Neuronal stem cell (in vitro differentiated cells): ENCODE data around the gene DYNAP.
A peak's percentile ranks its signal among the peaks of the same experiment; 100 is the strongest.

Experiments
- DNase-seq: peaks from one replicate; pipeline ENCODE4 v3.0.0-alpha.2; 2013; ENCODE audit warnings: low spot score
- H2AFZ ChIP-seq: one replicate; pipeline ENCODE4 v1.6.1; 2013; ENCODE audit warnings: mild to moderate bottlenecking, low read length, inconsistent platforms
- H2AK5ac ChIP-seq: 2 replicates; pipeline ENCODE4 v1.6.1; 2013; ENCODE audit warnings: low read depth, mild to moderate bottlenecking, inconsistent platforms, low read length, moderate library complexity, mixed read lengths
- H2BK120ac ChIP-seq: 2 replicates; pipeline ENCODE4 v1.6.1; 2013; ENCODE audit warnings: low read depth, mild to moderate bottlenecking, inconsistent platforms, low read length, moderate library complexity, mixed read lengths
- H2BK12ac ChIP-seq: one replicate; pipeline ENCODE4 v1.6.1; 2013; ENCODE audit warnings: low read length, inconsistent platforms
- H2BK15ac ChIP-seq: 2 replicates; pipeline ENCODE4 v1.6.1; 2013; ENCODE audit warnings: mild to moderate bottlenecking, low read length, inconsistent platforms, mixed read lengths
- H2BK5ac ChIP-seq: one replicate; pipeline ENCODE4 v1.6.1; 2013; ENCODE audit warnings: inconsistent platforms, mild to moderate bottlenecking, low read length, moderate library complexity
- H3K14ac ChIP-seq: one replicate; pipeline ENCODE4 v1.6.1; 2013; ENCODE audit warnings: low read length, inconsistent platforms
- H3K18ac ChIP-seq: 2 replicates; pipeline ENCODE4 v1.6.1; 2013; ENCODE audit warnings: low read length, inconsistent platforms
- H3K23ac ChIP-seq: 2 replicates; pipeline ENCODE4 v1.6.1; 2013; ENCODE audit warnings: low read depth, mild to moderate bottlenecking, mixed read lengths, low read length, inconsistent platforms; ENCODE audit not compliant: poor library complexity
- H3K27ac ChIP-seq: replicated peaks from 3 replicates; pipeline ENCODE4 v1.5.1; 2013; ENCODE audit warnings: low read length, inconsistent platforms
- H3K27me3 ChIP-seq, 3 experiments: 2 replicates each; pipeline ENCODE4 v1.6.1; 2013; ENCODE audit warnings: low read length in 3 of 3, mild to moderate bottlenecking in 2 of 3, inconsistent platforms in 1 of 3, low read depth in 1 of 3, mixed read lengths in 1 of 3, moderate library complexity in 1 of 3; ENCODE audit not compliant: control insufficient read depth in 3 of 3, insufficient read depth in 3 of 3
- H3K36me3 ChIP-seq, 2 donors: replicated peaks in 1 of 2; 2 replicates each; pipeline ENCODE4 v1.6.1; 2013; ENCODE audit warnings: low read length in 2 of 2; ENCODE audit not compliant: control insufficient read depth in 2 of 2, insufficient read depth in 2 of 2
- H3K4ac ChIP-seq: 2 replicates; pipeline ENCODE4 v1.6.1; 2013; ENCODE audit warnings: inconsistent platforms, mild to moderate bottlenecking, low read length, moderate library complexity
- H3K4me1 ChIP-seq, 2 donors: 1 replicate in 1 of 2; 2 replicates in 1 of 2; pipeline ENCODE4 v1.6.1; 2013; ENCODE audit warnings: low read length in 2 of 2, low read depth in 1 of 2; ENCODE audit not compliant: control insufficient read depth in 2 of 2, insufficient read depth in 1 of 2
- H3K4me2 ChIP-seq: one replicate; pipeline ENCODE4 v1.6.1; 2013; ENCODE audit warnings: mild to moderate bottlenecking, low read length, inconsistent platforms; ENCODE audit not compliant: insufficient read depth, poor library complexity, severe bottlenecking
- H3K4me3 ChIP-seq, 2 donors: 2 replicates each; pipeline ENCODE4 v1.5.1; 2013; ENCODE audit warnings: low read length in 2 of 2, mild to moderate bottlenecking in 2 of 2, inconsistent platforms in 1 of 2, moderate library complexity in 1 of 2
- H3K79me1 ChIP-seq: one replicate; pipeline ENCODE4 v1.6.1; 2013; ENCODE audit warnings: low read depth, mild to moderate bottlenecking, inconsistent platforms, low read length, moderate library complexity
- H3K9ac ChIP-seq: one replicate; pipeline ENCODE4 v1.6.1; 2013; ENCODE audit warnings: mild to moderate bottlenecking, low read depth, low read length, inconsistent platforms; ENCODE audit not compliant: poor library complexity
- H3K9me3 ChIP-seq, 2 donors: replicated peaks in 1 of 2; 2 replicates each; pipeline versions ENCODE3 to v1.6.1; 2013; ENCODE audit warnings: low read length in 2 of 2, mild to moderate bottlenecking in 2 of 2, inconsistent platforms in 1 of 2, low read depth in 1 of 2, mixed read lengths in 1 of 2, moderate library complexity in 1 of 2; ENCODE audit not compliant: control insufficient read depth in 2 of 2, insufficient read depth in 1 of 2
- H4K8ac ChIP-seq: one replicate; pipeline ENCODE4 v1.6.1; 2013; ENCODE audit warnings: low read depth, mild to moderate bottlenecking, inconsistent platforms, low read length, moderate library complexity
- H4K91ac ChIP-seq: one replicate; pipeline ENCODE4 v1.6.1; 2013; ENCODE audit warnings: low read length, low read depth, mild to moderate bottlenecking, inconsistent platforms; ENCODE audit not compliant: poor library complexity
- WGBS, 2 donors: extraction: QIAGEN DNeasy Blood & Tissue Kit; methylation state at CpG; one replicate each; pipeline ENCODE4 v1.1.7; 2013; ENCODE audit warnings: missing lambda C conversion rate in 2 of 2, mixed read lengths in 1 of 2; ENCODE audit not compliant: insufficient read length in 2 of 2, insufficient replicate concordance in 1 of 2; ENCODE audit errors: extremely low coverage in 2 of 2; 5-methylcytosine and 5-hydroxymethylcytosine counted together

Gene DYNAP

DNA sequence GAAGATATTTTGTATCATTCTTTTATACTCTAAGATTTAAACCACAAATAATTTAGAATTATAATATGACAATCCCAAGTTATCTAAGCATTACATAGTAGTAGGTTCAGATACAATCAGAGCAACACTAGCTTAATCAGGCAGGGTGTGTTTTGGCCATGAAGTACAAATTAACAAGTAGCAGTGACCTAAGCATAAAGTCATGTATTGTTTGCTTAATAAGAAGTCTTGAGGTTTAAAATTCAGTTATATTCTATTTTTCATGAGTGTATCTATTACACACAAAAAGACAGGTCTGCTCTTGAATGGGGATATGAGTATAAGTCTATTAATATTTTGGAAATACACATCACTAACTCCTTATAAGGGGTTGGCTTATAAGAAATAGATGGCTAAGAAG, 39.9 kb downstream of the DYNAP start:
- H3K4me3 ChIP-seq: no peak overlapping the region
- H2BK120ac ChIP-seq: no peak overlapping the region
- no peaks in the 10 kb centered on the region for H3K27me3 ChIP-seq
- no peak overlapping the region for H2BK15ac ChIP-seq
- no peak overlapping the region for H3K23ac ChIP-seq
- no peak overlapping the region for H3K4me2 ChIP-seq
- no peak overlapping the region for H3K14ac ChIP-seq
- no peaks in the 10 kb centered on the region for H3K36me3 ChIP-seq
- no peak overlapping the region for H3K4ac ChIP-seq
- no peak overlapping the region for H4K8ac ChIP-seq
- no peak overlapping the region for H2AK5ac ChIP-seq
- H3K9me3 ChIP-seq: peaks cover 0 to 1% of the 10 kb centered on the region in 2 donors
- H2AFZ ChIP-seq: no peak overlapping the region
- no peaks in the 10 kb centered on the region for H3K79me1 ChIP-seq
- no peak overlapping the region for H2BK12ac ChIP-seq
- no peak overlapping the region for H3K18ac ChIP-seq
- H2BK5ac ChIP-seq: no peak overlapping the region
- H4K91ac ChIP-seq: no peak overlapping the region
- no peak overlapping the region for H3K27ac ChIP-seq
- no peaks in the 10 kb centered on the region for H3K4me1 ChIP-seq
- H3K9ac ChIP-seq: no peak overlapping the region
- no peak for DNase-seq

DNA sequence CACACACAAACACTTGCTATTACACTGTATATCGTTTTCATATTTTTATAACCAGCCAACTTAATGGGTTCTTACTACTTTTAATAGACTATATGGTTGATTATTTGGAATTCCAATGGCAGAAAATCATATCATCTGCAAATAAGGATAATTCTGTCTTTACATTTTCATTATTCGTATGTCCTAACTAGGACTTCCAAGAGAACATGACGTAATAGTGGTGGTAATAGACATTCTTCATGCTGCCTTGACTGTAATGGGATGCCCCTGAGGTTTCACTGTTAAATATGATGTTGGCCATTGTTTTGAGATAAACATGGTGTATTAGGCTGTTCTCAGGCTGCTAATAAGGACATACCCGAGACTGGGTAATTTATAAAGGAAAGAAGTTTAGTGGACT, 45.2 kb downstream of the DYNAP start:
- H2AK5ac ChIP-seq: no peak overlapping the region
- no CpG with 5 or more reads among the region's 4 CpGs for WGBS, 2 donors
- DNase-seq: no peak

GRCh38 chr18:54641734-54642133, 50.7 kb downstream of the DYNAP start:
- DNase-seq: no peak
- Histone ChIP-seq H3K27ac (no peak overlapping the region), H3K9me3 (no peaks in the 10 kb centered on the region), H3K23ac (no peak overlapping the region), H4K8ac (no peak overlapping the region), H2BK120ac (no peak overlapping the region), H3K4me1 (no peaks in the 10 kb centered on the region), H2AFZ (no peak overlapping the region), H3K4me2 (no peak overlapping the region), H4K91ac (no peak overlapping the region), H3K18ac (no peak overlapping the region), H3K14ac (no peak overlapping the region), H3K9ac (no peak overlapping the region), H3K4ac (no peak overlapping the region), H2AK5ac (no peak overlapping the region), H3K27me3 (no peaks in the 10 kb centered on the region), H3K79me1 (no peaks in the 10 kb centered on the region), H3K4me3 (no peak overlapping the region), H2BK12ac (no peak overlapping the region), H3K36me3 (no peaks in the 10 kb centered on the region), H2BK15ac (no peak overlapping the region), H2BK5ac (no peak overlapping the region)
- no CpG with 5 or more reads among the region's 1 CpG for WGBS, 2 donors

More for the DNA sequence above, 45.2 kb downstream of the DYNAP start:
- Histone ChIP-seq H3K79me1 (no peaks in the 10 kb centered on the region), H3K18ac (no peak overlapping the region), H3K9me3 (no peaks in the 10 kb centered on the region), H2AFZ (no peak overlapping the region), H3K27ac (no peak overlapping the region), H3K23ac (no peak overlapping the region), H3K4me2 (no peak overlapping the region), H3K27me3 (no peaks in the 10 kb centered on the region), H3K9ac (no peak overlapping the region), H2BK5ac (no peak overlapping the region), H3K4me3 (no peak overlapping the region), H4K8ac (no peak overlapping the region), H2BK15ac (no peak overlapping the region), H3K4ac (no peak overlapping the region), H3K4me1 (no peaks in the 10 kb centered on the region), H3K14ac (no peak overlapping the region), H3K36me3 (no peaks in the 10 kb centered on the region), H2BK120ac (no peak overlapping the region), H4K91ac (no peak overlapping the region), H2BK12ac (no peak overlapping the region)

- no peak overlapping the region for H2AK5ac ChIP-seq
- H3K36me3 ChIP-seq: no peaks in the 10 kb centered on the region
- no peak overlapping the region for H3K4me2 ChIP-seq
- no peak overlapping the region for H2BK5ac ChIP-seq
- no peaks in the 10 kb centered on the region for H3K9me3 ChIP-seq
- H4K91ac ChIP-seq: no peak overlapping the region
- no peak overlapping the region for H2BK120ac ChIP-seq
- no peak overlapping the region for H3K14ac ChIP-seq
- H3K27ac ChIP-seq: no peak overlapping the region
- H2BK15ac ChIP-seq: no peak overlapping the region
- WGBS, 2 donors: no CpG with 5 or more reads among the region's 2 CpGs
- no peak overlapping the region for H3K4me3 ChIP-seq
- H3K79me1 ChIP-seq: no peaks in the 10 kb centered on the region
- no peak overlapping the region for H3K9ac ChIP-seq
- H3K23ac ChIP-seq: no peak overlapping the region
- H3K4me1 ChIP-seq: no peaks in the 10 kb centered on the region
- no peak overlapping the region for H2BK12ac ChIP-seq
- H2AFZ ChIP-seq: no peak overlapping the region
- no peaks in the 10 kb centered on the region for H3K27me3 ChIP-seq
- no peak overlapping the region for H3K4ac ChIP-seq
- no peak overlapping the region for H4K8ac ChIP-seq
- no peak overlapping the region for H3K18ac ChIP-seq
- DNase-seq: peak; percentile 11
Observed at GRCh38 chr18:54647176-54647575, 56.1 kb downstream of the DYNAP start.
